Measurements from ENCODE around the gene DSCAML1.

The DSCAML1 gene

GRCh38 chr11:117670443-117670842 is 126.6 kb downstream of the DSCAML1 start:
- DNase-seq (ENCODE audit: low read depth in 2 of 3, low spot score in 1 of 3) = no peak

- DNase-seq (ENCODE audit: low read depth in 2 of 3, low spot score in 1 of 3) = no peak
These were observed 127.4 kb downstream of the DSCAML1 start for GRCh38 chr11:117669616-117670015.

GRCh38 chr11:117669062-117669461 is 128.0 kb downstream of the DSCAML1 start:
- DNase-seq (ENCODE audit: low read depth in 2 of 3, low spot score in 1 of 3) = no peak

- no peak for DNase-seq (ENCODE audit: low read depth in 2 of 3, low spot score in 1 of 3)
These were observed 128.7 kb downstream of the DSCAML1 start for GRCh38 chr11:117668321-117668751.

GRCh38 chr11:117664897-117665296 is 132.1 kb downstream of the DSCAML1 start:
- DNase-seq (ENCODE audit: low read depth in 2 of 3, low spot score in 1 of 3) = no peak

- no peak for DNase-seq (ENCODE audit: low read depth in 2 of 3, low spot score in 1 of 3)
These were observed 133.2 kb downstream of the DSCAML1 start for GRCh38 chr11:117663821-117664220.

- no peak for DNase-seq (ENCODE audit: low read depth in 2 of 3, low spot score in 1 of 3)
These were observed 133.6 kb downstream of the DSCAML1 start for GRCh38 chr11:117663414-117663813.

GRCh38 chr11:117662671-117663269 is 134.2 kb downstream of the DSCAML1 start:
- no peak for DNase-seq (ENCODE audit: low read depth in 2 of 3, low spot score in 1 of 3)

GRCh38 chr11:117662255-117662654 is 134.8 kb downstream of the DSCAML1 start:
- no peak for DNase-seq (ENCODE audit: low read depth in 2 of 3, low spot score in 1 of 3)

GRCh38 chr11:117658809-117659208 is 138.2 kb downstream of the DSCAML1 start:
- DNase-seq (ENCODE audit: low read depth in 2 of 3, low spot score in 1 of 3) = no peak

GRCh38 chr11:117657794-117658193 is 139.2 kb downstream of the DSCAML1 start:
- DNase-seq (ENCODE audit: low read depth in 2 of 3, low spot score in 1 of 3) = no peak

- DNase-seq (ENCODE audit: low read depth in 2 of 3, low spot score in 1 of 3) = no peak
These were observed 142.4 kb downstream of the DSCAML1 start for GRCh38 chr11:117654281-117655255.

GRCh38 chr11:117652521-117652920 is 144.5 kb downstream of the DSCAML1 start:
- DNase-seq (ENCODE audit: low read depth in 2 of 3, low spot score in 1 of 3) = no peak

GRCh38 chr11:117649296-117650055 is 147.5 kb downstream of the DSCAML1 start:
- DNase-seq (ENCODE audit: low read depth in 2 of 3, low spot score in 1 of 3) = no peak

- DNase-seq (ENCODE audit: low read depth in 2 of 3, low spot score in 1 of 3) = no peak
These were observed 149.1 kb downstream of the DSCAML1 start for GRCh38 chr11:117647872-117648271.

- DNase-seq (ENCODE audit: low read depth in 2 of 3, low spot score in 1 of 3) = no peak
These were observed 149.8 kb downstream of the DSCAML1 start for GRCh38 chr11:117647207-117647606.

- DNase-seq (ENCODE audit: low read depth in 2 of 3, low spot score in 1 of 3) = no peak
These were observed 150.6 kb downstream of the DSCAML1 start for GRCh38 chr11:117646411-117646810.

- no peak for DNase-seq (ENCODE audit: low read depth in 2 of 3, low spot score in 1 of 3)
These were observed 152.4 kb downstream of the DSCAML1 start for GRCh38 chr11:117644403-117645155.

GRCh38 chr11:117643606-117644300 is 153.3 kb downstream of the DSCAML1 start:
- no peak for DNase-seq (ENCODE audit: low read depth in 2 of 3, low spot score in 1 of 3)

GRCh38 chr11:117642835-117643234 is 154.2 kb downstream of the DSCAML1 start:
- DNase-seq (ENCODE audit: low read depth in 2 of 3, low spot score in 1 of 3) = no peak
